SK-N-MC (cell line): ENCODE measurements around the gene OLFML2A.

Experiments
- DNase-seq: peaks from one replicate; pipeline ENCODE4 v3.0.0-alpha.2; 2011; ENCODE audit warnings: low read depth, low spot score
- H3K27ac ChIP-seq: fragments of 200-600 bp; sonication (generic); 2 replicates; pipeline ENCODE4 v1.5.1; 2016; ENCODE audit warnings: mixed run types
- H3K36me3 ChIP-seq: fragments of 200-600 bp; sonication (generic); 2 replicates; pipeline ENCODE4 v1.6.1; 2017; ENCODE audit warnings: antibody characterized with exemption, low read length, mixed read lengths; ENCODE audit not compliant: insufficient read depth
- H3K4me3 ChIP-seq: fragments of 200-600 bp; sonication (generic); 2 replicates; pipeline ENCODE4 v1.5.1; 2016
- H3K9ac ChIP-seq: fragments of 200-600 bp; sonication (generic); 2 replicates; pipeline ENCODE4 v1.8.0; 2017; ENCODE audit warnings: mixed run types, mixed read lengths; ENCODE audit not compliant: insufficient read length
- H3K9me3 ChIP-seq: fragments of 200-600 bp; sonication (generic); 2 replicates; pipeline ENCODE4 v1.6.1; 2017; ENCODE audit warnings: low read depth, mild to moderate bottlenecking, antibody characterized with exemption, low read length, moderate library complexity, mixed read lengths
- EZH2 ChIP-seq: fragments of 200-600 bp; sonication (generic); IDR thresholded peaks from one replicate; pipeline ENCODE4 v1.6.1; 2017; ENCODE audit warnings: antibody characterized with exemption
- FOXP2 ChIP-seq: optimal IDR thresholded peaks from 2 replicates; pipeline ENCODE3; 2011; ENCODE audit warnings: mild to moderate bottlenecking, moderate library complexity; ENCODE audit not compliant: insufficient read depth; ENCODE audit errors: extremely low read length, control extremely low read depth
- POLR2AphosphoS5 ChIP-seq: IDR thresholded peaks from 2 replicates; pipeline ENCODE4 v1.6.1; 2012; ENCODE audit warnings: mild to moderate bottlenecking, low read depth, low read length, borderline replicate concordance

The OLFML2A gene

GRCh38 chr9:124779368-124780059 lies 2.6 kb downstream of the OLFML2A start:
- H3K4me3 ChIP-seq: peak overlapping the region; percentile 44
- DNase-seq: no peak

GRCh38 chr9:124780060-124780756 lies 3.3 kb downstream of the OLFML2A start:
- no peak for DNase-seq
- no peak overlapping the region for H3K9ac ChIP-seq
- no peaks in the 10 kb centered on the region for H3K36me3 ChIP-seq
- TF ChIP-seq EZH2 (no peak), FOXP2 (no peak), POLR2AphosphoS5 (no peak)
- H3K4me3 ChIP-seq: peak overlapping the region; percentile 44
- H3K9me3 ChIP-seq: no peaks in the 10 kb centered on the region
- no peak overlapping the region for H3K27ac ChIP-seq

More at GRCh38 chr9:124779368-124780059, 2.6 kb downstream of the OLFML2A start:
- Histone ChIP-seq H3K9ac (no peak overlapping the region), H3K27ac (peak overlapping the region; percentile 73), H3K9me3 (no peaks in the 10 kb centered on the region), H3K36me3 (no peaks in the 10 kb centered on the region)
- TF ChIP-seq POLR2AphosphoS5: no peak
- TF ChIP-seq FOXP2: no peak
- no peak for TF ChIP-seq EZH2

GRCh38 chr9:124780757-124781151 lies 3.8 kb downstream of the OLFML2A start:
- H3K9ac ChIP-seq: no peak overlapping the region
- DNase-seq: no peak
- no peaks in the 10 kb centered on the region for H3K9me3 ChIP-seq
- H3K36me3 ChIP-seq: no peaks in the 10 kb centered on the region
- H3K27ac ChIP-seq: no peak overlapping the region
- TF ChIP-seq POLR2AphosphoS5: no peak
- no peak for TF ChIP-seq EZH2
- TF ChIP-seq FOXP2: no peak
- H3K4me3 ChIP-seq: no peak overlapping the region

- Histone ChIP-seq H3K27ac (no peak overlapping the region), H3K36me3 (no peaks in the 10 kb centered on the region), H3K9ac (no peak overlapping the region), H3K4me3 (no peak overlapping the region), H3K9me3 (no peaks in the 10 kb centered on the region)
- DNase-seq: no peak
- no peak for TF ChIP-seq EZH2
- TF ChIP-seq FOXP2: no peak
- TF ChIP-seq POLR2AphosphoS5: no peak
Observed at GRCh38 chr9:124781967-124782660, 5.2 kb downstream of the OLFML2A start.

GRCh38 chr9:124782661-124783574 lies 6.0 kb downstream of the OLFML2A start:
- Histone ChIP-seq H3K4me3 (no peak overlapping the region), H3K27ac (no peak overlapping the region), H3K36me3 (no peaks in the 10 kb centered on the region), H3K9ac (no peak overlapping the region), H3K9me3 (no peaks in the 10 kb centered on the region)
- DNase-seq: no peak
- TF ChIP-seq POLR2AphosphoS5: no peak
- no peak for TF ChIP-seq EZH2
- TF ChIP-seq FOXP2: no peak

- Histone ChIP-seq H3K9ac (no peak overlapping the region), H3K36me3 (no peaks in the 10 kb centered on the region), H3K4me3 (no peak overlapping the region), H3K27ac (no peak overlapping the region), H3K9me3 (no peaks in the 10 kb centered on the region)
- TF ChIP-seq FOXP2 (no peak), POLR2AphosphoS5 (no peak), EZH2 (no peak)
- DNase-seq: no peak
Observed at GRCh38 chr9:124783830-124784229, 6.9 kb downstream of the OLFML2A start.

- no peak overlapping the region for H3K9ac ChIP-seq
- H3K27ac ChIP-seq: no peak overlapping the region
- TF ChIP-seq EZH2 (no peak), FOXP2 (no peak), POLR2AphosphoS5 (no peak)
- no peaks in the 10 kb centered on the region for H3K36me3 ChIP-seq
- no peaks in the 10 kb centered on the region for H3K9me3 ChIP-seq
- H3K4me3 ChIP-seq: no peak overlapping the region
- DNase-seq: no peak
Observed at GRCh38 chr9:124784509-124784908, 7.6 kb downstream of the OLFML2A start.

- TF ChIP-seq EZH2 (no peak), FOXP2 (no peak), POLR2AphosphoS5 (no peak)
- no peak overlapping the region for H3K4me3 ChIP-seq
- H3K9ac ChIP-seq: no peak overlapping the region
- H3K9me3 ChIP-seq: no peaks in the 10 kb centered on the region
- DNase-seq: no peak
- H3K36me3 ChIP-seq: no peaks in the 10 kb centered on the region
- H3K27ac ChIP-seq: no peak overlapping the region
Observed at GRCh38 chr9:124786881-124787573, 10.1 kb downstream of the OLFML2A start.
